ENCODE data around the gene PCBP3. TPM values are rescaled to one million over a fixed set of nuclear protein-coding genes. Genes with fewer than 3 reads are reported as not detected.
A peak's percentile ranks its signal among the peaks of the same experiment; 100 is the strongest.

The PCBP3 gene
- total RNA-seq, 1 donor from 2014 or later: 4.6 TPM

- Mint-ChIP-seq H3K4me3 (no peak overlapping the region), H3K9me3 (no peaks in the 10 kb centered on the region), H3K36me3 (no peaks in the 10 kb centered on the region), H3K4me1 (no peaks in the 10 kb centered on the region), H3K27ac (no peak overlapping the region), H3K27me3 (ENCODE audit: insufficient read depth, low read depth) (no peaks in the 10 kb centered on the region)
- H3K27ac ChIP-seq: no peak overlapping the region
- no peaks in the 10 kb centered on the region for H3K36me3 ChIP-seq
- H3K27me3 ChIP-seq: no peaks in the 10 kb centered on the region
- peak overlapping the region; percentile 85 for H2AFZ ChIP-seq (replicated peaks)
- no peaks in the 10 kb centered on the region for H3F3A ChIP-seq (ENCODE audit: low read depth)
- H3K79me2 ChIP-seq (ENCODE audit: low read depth): no peaks in the 10 kb centered on the region
- H3K4me3 ChIP-seq: no peak overlapping the region
- H3K4me2 ChIP-seq: no peak overlapping the region
- H3K4me1 ChIP-seq: no peaks in the 10 kb centered on the region
- no peaks in the 10 kb centered on the region for H4K20me1 ChIP-seq (ENCODE audit: low read depth)
- peak; percentile 74 for DNase-seq (ENCODE audit: low spot score)
- TF ChIP-seq EZH2phosphoT487 (IDR thresholded peaks at IDR 0.05) (no peak), EZH2 (IDR thresholded peaks at IDR 0.05) (no peak)
- TF ChIP-seq, protein P1, sequence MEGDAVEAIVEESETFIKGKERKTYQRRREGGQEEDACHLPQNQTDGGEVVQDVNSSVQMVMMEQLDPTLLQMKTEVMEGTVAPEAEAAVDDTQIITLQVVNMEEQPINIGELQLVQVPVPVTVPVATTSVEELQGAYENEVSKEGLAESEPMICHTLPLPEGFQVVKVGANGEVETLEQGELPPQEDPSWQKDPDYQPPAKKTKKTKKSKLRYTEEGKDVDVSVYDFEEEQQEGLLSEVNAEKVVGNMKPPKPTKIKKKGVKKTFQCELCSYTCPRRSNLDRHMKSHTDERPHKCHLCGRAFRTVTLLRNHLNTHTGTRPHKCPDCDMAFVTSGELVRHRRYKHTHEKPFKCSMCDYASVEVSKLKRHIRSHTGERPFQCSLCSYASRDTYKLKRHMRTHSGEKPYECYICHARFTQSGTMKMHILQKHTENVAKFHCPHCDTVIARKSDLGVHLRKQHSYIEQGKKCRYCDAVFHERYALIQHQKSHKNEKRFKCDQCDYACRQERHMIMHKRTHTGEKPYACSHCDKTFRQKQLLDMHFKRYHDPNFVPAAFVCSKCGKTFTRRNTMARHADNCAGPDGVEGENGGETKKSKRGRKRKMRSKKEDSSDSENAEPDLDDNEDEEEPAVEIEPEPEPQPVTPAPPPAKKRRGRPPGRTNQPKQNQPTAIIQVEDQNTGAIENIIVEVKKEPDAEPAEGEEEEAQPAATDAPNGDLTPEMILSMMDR (IDR thresholded peaks at IDR 0.05): peak; percentile 66
- H3K9ac ChIP-seq: no peak overlapping the region
- no peaks in the 10 kb centered on the region for H3K9me3 ChIP-seq (ENCODE audit: low read depth)
Observed at GRCh38 chr21:45695086-45695485, 51.6 kb downstream of the PCBP3 start.

DNA sequence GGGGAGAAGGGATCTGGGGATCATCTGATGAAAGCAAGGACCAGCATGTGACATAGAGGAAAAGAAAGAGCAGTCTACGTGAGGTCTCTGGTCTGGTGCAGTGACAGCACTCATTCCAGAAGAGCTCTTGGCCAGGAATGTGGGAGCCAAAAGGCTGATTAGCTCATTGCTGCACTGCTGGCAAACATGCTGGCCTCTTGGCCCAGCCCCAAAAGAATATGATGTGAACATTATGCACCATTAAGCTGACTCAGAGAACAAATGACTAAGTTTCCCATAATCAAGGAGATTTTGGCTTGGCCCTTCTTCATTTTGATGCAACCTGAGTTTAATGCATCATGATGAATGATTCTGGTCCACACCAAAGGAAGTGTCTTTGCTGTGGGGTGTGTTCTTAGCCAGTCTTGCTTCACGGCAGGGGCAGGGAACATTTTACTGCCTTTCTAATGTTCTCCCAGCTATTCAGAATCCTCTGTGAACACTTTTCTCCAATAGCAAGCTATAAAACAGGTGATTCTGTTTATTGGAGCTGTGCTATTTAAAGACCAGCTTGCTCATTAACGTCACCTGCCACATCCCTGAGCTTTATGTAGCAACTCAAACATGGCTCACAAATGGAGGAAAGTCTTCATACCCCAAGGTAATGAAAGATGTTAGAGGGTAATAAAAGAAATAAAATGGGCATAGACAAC is 55.1 kb downstream of the PCBP3 start:
- H2AFZ ChIP-seq (replicated peaks): no peak overlapping the region
- DNase-seq (ENCODE audit: low spot score): no peak
- H3F3A ChIP-seq (ENCODE audit: low read depth): no peaks in the 10 kb centered on the region
- no peak overlapping the region for H3K27ac ChIP-seq
- H3K4me1 ChIP-seq: no peaks in the 10 kb centered on the region
- Mint-ChIP-seq H3K27ac (no peak overlapping the region), H3K27me3 (ENCODE audit: insufficient read depth, low read depth) (peaks cover under 1% of the 10 kb centered on the region), H3K36me3 (no peaks in the 10 kb centered on the region), H3K9me3 (no peaks in the 10 kb centered on the region), H3K4me1 (no peaks in the 10 kb centered on the region), H3K4me3 (no peak overlapping the region)
- no peaks in the 10 kb centered on the region for H3K36me3 ChIP-seq
- no peak overlapping the region for H3K4me2 ChIP-seq
- H3K9ac ChIP-seq: no peak overlapping the region
- no peaks in the 10 kb centered on the region for H3K9me3 ChIP-seq (ENCODE audit: low read depth)
- no peaks in the 10 kb centered on the region for H3K27me3 ChIP-seq
- no peaks in the 10 kb centered on the region for H3K79me2 ChIP-seq (ENCODE audit: low read depth)
- H3K4me3 ChIP-seq: no peak overlapping the region
- no peak for TF ChIP-seq EZH2phosphoT487 (IDR thresholded peaks at IDR 0.05)
- no peaks in the 10 kb centered on the region for H4K20me1 ChIP-seq (ENCODE audit: low read depth)

DNA sequence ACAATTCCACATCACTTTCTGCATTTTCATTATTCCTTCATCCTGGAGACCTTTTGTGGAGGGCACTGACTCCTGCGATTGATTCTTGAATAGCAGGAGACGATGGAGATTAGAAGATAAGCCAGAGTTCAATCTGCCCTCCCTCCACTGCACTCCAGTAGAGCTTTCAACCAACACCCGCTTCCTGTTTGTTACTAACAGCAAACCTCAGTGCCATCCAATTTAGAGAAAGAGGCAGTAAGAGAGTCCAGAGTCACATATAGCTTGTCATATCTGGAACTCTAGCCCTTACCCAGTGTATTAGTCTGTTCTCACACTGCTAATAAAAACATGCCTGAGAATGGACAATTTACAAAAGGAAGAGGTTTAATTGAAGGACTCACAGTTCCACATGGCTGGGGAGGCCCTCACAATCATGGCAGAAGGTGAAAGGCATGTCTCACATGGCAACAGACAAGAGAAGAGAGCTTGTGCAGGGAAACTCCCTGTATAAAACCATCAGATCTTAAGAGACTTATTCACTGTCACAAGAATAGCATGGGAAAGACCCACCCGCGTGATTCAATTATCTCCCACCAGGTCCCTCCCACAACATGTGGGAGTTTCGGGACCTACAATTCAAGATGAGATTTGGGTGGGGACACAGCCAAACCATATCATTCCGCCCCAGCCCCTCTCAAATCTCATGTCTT is 55.9 kb downstream of the PCBP3 start:
- no peaks in the 10 kb centered on the region for H4K20me1 ChIP-seq (ENCODE audit: low read depth)
- H3K9me3 Mint-ChIP-seq: no peaks in the 10 kb centered on the region
- H3F3A ChIP-seq (ENCODE audit: low read depth): no peaks in the 10 kb centered on the region
- H3K4me3 Mint-ChIP-seq: no peak overlapping the region
- no peaks in the 10 kb centered on the region for H3K36me3 ChIP-seq
- no peaks in the 10 kb centered on the region for H3K4me1 ChIP-seq
- H3K36me3 Mint-ChIP-seq: no peaks in the 10 kb centered on the region
- H3K27ac ChIP-seq: no peak overlapping the region
- TF ChIP-seq, protein P1 (IDR thresholded peaks at IDR 0.05): no peak
- TF ChIP-seq EZH2 (IDR thresholded peaks at IDR 0.05) (no peak), EZH2phosphoT487 (IDR thresholded peaks at IDR 0.05) (no peak)
- no peak overlapping the region for H2AFZ ChIP-seq (replicated peaks)
- peaks cover 2% of the 10 kb centered on the region for H3K27me3 Mint-ChIP-seq (ENCODE audit: insufficient read depth, low read depth)
- no peak overlapping the region for H3K4me3 ChIP-seq
- no peak overlapping the region for H3K4me2 ChIP-seq
- H3K9me3 ChIP-seq (ENCODE audit: low read depth): no peaks in the 10 kb centered on the region
- no peaks in the 10 kb centered on the region for H3K79me2 ChIP-seq (ENCODE audit: low read depth)
- H3K27me3 ChIP-seq: no peaks in the 10 kb centered on the region
- no peak for DNase-seq (ENCODE audit: low spot score)
- H3K9ac ChIP-seq: no peak overlapping the region
- no peaks in the 10 kb centered on the region for H3K4me1 Mint-ChIP-seq
- no peak overlapping the region for H3K27ac Mint-ChIP-seq

GRCh38 chr21:45699966-45700365 is 56.4 kb downstream of the PCBP3 start:
- no peak overlapping the region for H3K4me2 ChIP-seq

More at GRCh38 chr21:45699966-45700365, 56.4 kb downstream of the PCBP3 start:
- Mint-ChIP-seq H3K4me3 (no peak overlapping the region), H3K27me3 (ENCODE audit: insufficient read depth, low read depth) (peaks cover 2% of the 10 kb centered on the region), H3K4me1 (no peaks in the 10 kb centered on the region), H3K27ac (no peak overlapping the region), H3K9me3 (no peaks in the 10 kb centered on the region), H3K36me3 (no peaks in the 10 kb centered on the region)
- Histone ChIP-seq H3K36me3 (no peaks in the 10 kb centered on the region), H3F3A (ENCODE audit: low read depth) (no peaks in the 10 kb centered on the region), H3K4me3 (no peak overlapping the region), H3K79me2 (ENCODE audit: low read depth) (no peaks in the 10 kb centered on the region), H3K9me3 (ENCODE audit: low read depth) (no peaks in the 10 kb centered on the region), H3K9ac (no peak overlapping the region), H4K20me1 (ENCODE audit: low read depth) (no peaks in the 10 kb centered on the region), H3K4me1 (no peaks in the 10 kb centered on the region), H3K27me3 (no peaks in the 10 kb centered on the region), H2AFZ (replicated peaks) (no peak overlapping the region), H3K27ac (no peak overlapping the region)
- TF ChIP-seq EZH2 (IDR thresholded peaks at IDR 0.05) (no peak), EZH2phosphoT487 (IDR thresholded peaks at IDR 0.05) (no peak)
- TF ChIP-seq, protein P1 (IDR thresholded peaks at IDR 0.05): no peak
- DNase-seq (ENCODE audit: low spot score): no peak
